ENCODE data around the gene IREB2.
"Not testable (repeated sequence)": the region's sequence is repeated elsewhere in the genome, so short reads cannot be mapped to it uniquely, and the experiment has no call there.

The IREB2 gene

DNA sequence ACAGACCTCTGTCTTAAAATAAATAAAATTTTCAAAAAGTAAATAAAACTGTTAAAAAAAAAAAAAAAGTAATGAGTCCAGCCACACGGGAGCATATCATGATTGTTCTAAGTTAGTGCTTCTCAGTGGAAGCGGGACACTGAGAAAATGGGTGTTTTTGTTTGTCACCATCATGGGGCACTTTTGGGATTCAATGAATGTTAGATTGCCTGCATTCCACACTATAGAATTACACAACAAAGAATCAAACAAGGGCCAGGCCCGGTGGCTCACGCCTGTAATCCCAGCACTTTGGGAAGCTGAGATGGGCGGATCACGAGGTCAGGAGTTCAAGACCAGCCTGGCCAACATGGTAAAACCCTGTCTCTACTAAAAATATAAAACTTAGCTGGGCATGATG lies 3.3 kb upstream of the IREB2 start:
- FAIRE-seq, result not testable (repeated sequence)

GRCh38 chr15:78437107-78437761 lies 782 bp upstream of the IREB2 start:
- FAIRE-seq, result no peak

GRCh38 chr15:78438619-78439285 lies 736 bp downstream of the IREB2 start:
- no peak for FAIRE-seq

- FAIRE-seq, result no peak
Observed at GRCh38 chr15:78440375-78441373, 2.7 kb downstream of the IREB2 start.

- FAIRE-seq, result no peak
Observed at GRCh38 chr15:78444255-78444654, 6.2 kb downstream of the IREB2 start.

DNA sequence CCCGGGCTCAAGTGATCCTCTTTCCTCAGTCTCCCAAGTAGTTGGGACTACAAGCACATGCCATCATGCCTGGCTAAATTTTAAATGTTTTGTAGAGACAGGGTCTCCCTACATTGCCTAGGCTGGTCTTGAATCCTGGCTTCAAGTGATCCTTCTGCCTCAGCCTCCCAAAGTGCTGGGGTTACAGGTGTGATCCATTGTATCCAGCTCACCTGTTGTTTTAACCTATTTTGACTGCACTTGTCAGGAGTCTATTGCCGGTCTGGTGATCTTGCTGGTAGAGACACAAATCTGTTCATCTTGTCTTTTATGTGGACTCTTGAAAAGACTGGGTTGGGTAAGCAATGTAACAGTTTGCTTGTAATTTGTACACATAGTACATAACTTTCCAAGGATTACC lies 7.9 kb downstream of the IREB2 start:
- no peak for FAIRE-seq

- no peak for FAIRE-seq
Observed at GRCh38 chr15:78446551-78446950, 8.5 kb downstream of the IREB2 start.

- FAIRE-seq, result no peak
Observed at GRCh38 chr15:78448441-78449219, 10.6 kb downstream of the IREB2 start.

GRCh38 chr15:78449220-78449999 lies 11.4 kb downstream of the IREB2 start:
- FAIRE-seq, result no peak

GRCh38 chr15:78450285-78450858 lies 12.4 kb downstream of the IREB2 start:
- FAIRE-seq, result no peak

GRCh38 chr15:78452485-78452884 lies 14.5 kb downstream of the IREB2 start:
- FAIRE-seq, result no peak

DNA sequence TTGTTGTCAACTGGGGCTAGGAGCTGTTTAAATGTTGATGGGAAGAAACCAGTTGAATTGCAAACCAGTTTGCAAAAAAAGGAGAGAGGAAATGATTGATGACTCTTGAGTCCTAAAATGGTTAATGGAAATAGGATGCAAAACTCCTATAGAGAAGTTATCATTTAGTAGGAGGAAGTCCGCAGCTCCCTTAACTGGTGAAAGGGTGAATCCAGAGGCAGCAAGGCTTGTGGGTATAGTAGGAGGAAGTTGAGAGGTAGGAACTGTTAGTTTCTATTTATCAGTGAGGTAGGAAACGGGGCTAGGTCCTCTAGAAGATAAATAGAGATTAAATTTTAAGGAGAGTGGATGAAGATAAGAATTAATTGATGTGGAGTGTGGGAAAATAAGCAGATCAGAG lies 15.4 kb downstream of the IREB2 start:
- no peak for FAIRE-seq

DNA sequence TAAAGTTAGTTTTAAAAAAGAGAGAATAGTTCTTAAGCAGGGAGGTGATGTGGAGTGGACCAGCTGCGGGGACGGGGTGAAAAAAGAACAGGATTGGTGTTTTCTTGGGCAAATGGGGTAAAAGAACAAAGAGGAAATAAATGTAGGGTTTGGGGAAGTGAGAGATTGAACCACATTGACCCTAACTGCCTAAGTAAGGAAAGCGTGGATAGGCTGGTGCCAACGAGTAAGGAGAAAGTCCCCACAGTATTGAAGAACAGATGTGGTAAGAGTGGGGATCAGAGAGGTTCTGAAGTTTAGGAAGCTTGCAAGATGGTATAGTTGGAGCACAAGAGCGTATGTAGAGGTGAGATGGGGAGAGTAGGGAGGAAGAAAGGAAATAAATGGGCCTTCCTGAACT lies 17.0 kb downstream of the IREB2 start:
- FAIRE-seq, result no peak

GRCh38 chr15:78455749-78456148 lies 17.7 kb downstream of the IREB2 start:
- FAIRE-seq, result no peak

DNA sequence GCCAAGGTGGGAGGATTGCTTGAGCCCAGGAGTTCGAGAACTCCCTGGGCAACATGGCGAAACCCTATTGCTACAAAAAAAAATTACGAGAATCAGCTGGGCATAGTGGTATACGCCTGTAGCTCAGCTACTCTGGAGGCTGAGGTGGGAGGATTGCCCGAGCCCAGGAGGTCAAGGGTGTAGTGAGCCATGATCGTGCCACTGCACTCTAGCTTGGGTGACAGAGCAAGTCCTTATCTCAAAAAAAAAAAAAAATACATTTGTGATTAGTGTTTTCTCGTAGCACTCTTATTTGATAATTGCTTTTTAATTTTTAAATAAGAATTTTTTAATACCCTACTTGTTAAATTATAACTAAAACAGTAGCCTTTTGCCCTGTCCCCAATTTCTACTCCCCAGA lies 18.4 kb downstream of the IREB2 start:
- FAIRE-seq, result no peak

GRCh38 chr15:78457101-78457500 lies 19.1 kb downstream of the IREB2 start:
- no peak for FAIRE-seq

DNA sequence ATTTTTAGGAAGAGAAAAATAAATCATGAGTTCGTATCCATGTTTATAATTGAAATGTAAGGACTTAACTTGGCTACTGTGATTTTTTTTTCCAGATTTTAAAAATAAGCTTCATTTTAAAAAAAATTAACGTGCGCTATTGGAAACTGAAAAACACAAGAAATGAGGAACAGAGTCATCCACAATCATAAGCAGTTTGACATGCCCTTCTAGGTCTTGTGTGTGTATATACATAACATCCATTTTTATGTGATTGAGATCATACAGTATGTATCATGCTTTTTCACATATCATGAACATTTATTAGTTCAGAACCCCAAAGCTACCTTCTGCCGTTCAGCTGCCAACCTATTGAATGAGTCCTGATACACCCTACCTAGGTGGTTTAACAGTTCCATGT lies 22.7 kb downstream of the IREB2 start:
- FAIRE-seq, result no peak

DNA sequence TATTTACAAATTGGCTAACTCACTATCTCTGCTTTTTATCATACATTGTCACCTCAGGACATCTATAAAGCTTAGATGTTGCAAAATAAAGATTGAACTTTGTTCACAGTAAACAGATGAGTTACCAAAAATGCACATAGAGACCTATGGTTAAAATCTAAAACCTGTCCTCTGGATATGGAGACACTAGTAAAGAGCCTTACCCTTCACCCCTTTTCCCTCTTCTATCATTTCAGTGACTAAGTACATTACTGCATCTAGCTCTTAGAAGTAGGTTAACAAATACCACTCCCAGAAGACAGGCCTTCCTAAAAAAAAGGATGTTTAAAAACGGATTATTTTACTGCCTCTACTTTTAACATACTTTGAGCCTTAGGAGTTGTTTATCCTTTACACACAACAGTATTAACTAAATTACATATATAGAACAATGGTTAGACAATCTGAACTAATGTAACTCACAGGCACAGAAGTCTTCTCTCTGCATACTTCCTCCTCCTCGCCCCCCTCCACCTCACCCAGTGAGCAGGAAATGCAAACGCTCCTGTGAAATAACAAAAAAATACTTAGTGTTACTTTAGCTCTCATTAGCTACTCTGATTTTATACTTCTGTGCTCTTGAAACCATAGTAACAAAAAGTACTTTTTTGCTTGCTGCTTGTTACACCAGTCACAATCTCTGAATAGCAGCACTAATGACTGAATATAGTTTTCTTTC lies 23.3 kb downstream of the IREB2 start:
- FAIRE-seq, result no peak

- no peak for FAIRE-seq
Observed at GRCh38 chr15:78469031-78469430, 31.0 kb downstream of the IREB2 start.

DNA sequence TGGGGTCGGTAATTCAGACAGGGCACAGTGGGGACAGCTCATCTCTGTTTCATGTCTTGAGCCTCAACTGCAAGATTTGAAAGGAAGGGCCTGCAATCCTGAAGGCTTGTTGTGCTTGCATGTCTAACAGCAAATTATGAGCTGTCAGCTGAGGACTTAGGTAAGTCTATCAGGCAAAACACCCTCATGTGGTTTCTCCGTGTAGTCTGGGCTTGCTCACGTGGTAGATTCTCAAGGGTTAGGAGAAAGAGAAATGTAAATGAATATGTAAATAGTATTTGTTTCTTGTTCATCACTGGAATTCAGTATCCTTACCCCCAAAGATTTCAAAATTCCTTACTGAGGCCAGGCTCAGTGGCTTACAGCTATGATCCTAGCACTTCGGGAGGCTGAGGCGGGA lies 39.3 kb downstream of the IREB2 start:
- no peak for FAIRE-seq

- FAIRE-seq, result no peak
Observed at GRCh38 chr15:78479650-78480049, 41.6 kb downstream of the IREB2 start.
